Right lobe of liver (tissue), 4 donors: ENCODE measurements around the gene SPDYE1.

ENCODE experiments used
- POLR2A ChIP-seq: fragments of 450-650 bp; IDR thresholded peaks from one replicate; pipeline ENCODE4 v1.6.1; 2017; ENCODE audit warnings: antibody characterized with exemption, mild to moderate bottlenecking
- TF ChIP-seq, protein P1 (sequence below), 4 donors: fragments of 200-600 bp in 3 of 4; fragments of 450-650 bp in 1 of 4; IDR thresholded peaks; one replicate each; pipeline versions ENCODE4 v1.5.1 to v1.8.0; 2016 to 2022; ENCODE audit warnings: antibody characterized with exemption in 4 of 4, mild to moderate bottlenecking in 2 of 4
- donor health status: DM: no; HTN: no; CAD: no.
- donor health status: DM: no; HTN: no; CAD: no.
- donor health status: DM: no; HTN: yes; CAD: no.

DNA sequence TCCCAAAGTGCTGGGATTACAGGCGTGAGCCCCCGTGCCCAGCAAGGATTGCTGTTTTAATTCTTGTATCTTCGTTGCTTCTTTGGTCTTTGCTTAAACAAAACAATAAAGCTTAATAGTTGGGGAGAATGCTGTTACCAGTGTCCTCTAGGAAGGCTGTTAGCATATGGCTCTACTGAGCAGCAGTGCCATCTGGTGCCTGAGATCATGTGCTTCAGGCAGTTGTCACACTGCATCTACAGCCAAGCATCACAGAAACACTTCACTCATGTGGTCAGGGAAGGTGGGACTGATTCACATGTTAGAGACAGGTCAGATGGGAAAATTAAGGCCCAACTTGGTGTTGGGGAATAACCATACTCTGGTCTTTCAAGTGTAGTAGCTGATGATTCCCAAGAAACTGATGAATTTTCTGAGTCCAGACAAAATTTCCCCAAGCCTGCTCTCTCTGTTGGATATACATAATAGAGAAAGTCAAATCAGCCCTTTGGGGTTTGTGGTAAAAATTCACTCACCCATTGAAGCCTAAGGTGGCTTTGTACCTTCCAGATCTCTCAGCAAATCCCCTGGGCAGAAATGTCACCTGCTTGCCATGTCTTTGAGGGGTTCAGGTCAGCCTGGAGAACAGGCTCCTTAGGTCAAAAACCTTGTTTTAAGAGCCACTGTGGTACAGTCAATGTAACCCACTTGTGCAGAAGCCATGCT, 43.0 kb upstream of the SPDYE1 start:
- TF ChIP-seq, protein P1, sequence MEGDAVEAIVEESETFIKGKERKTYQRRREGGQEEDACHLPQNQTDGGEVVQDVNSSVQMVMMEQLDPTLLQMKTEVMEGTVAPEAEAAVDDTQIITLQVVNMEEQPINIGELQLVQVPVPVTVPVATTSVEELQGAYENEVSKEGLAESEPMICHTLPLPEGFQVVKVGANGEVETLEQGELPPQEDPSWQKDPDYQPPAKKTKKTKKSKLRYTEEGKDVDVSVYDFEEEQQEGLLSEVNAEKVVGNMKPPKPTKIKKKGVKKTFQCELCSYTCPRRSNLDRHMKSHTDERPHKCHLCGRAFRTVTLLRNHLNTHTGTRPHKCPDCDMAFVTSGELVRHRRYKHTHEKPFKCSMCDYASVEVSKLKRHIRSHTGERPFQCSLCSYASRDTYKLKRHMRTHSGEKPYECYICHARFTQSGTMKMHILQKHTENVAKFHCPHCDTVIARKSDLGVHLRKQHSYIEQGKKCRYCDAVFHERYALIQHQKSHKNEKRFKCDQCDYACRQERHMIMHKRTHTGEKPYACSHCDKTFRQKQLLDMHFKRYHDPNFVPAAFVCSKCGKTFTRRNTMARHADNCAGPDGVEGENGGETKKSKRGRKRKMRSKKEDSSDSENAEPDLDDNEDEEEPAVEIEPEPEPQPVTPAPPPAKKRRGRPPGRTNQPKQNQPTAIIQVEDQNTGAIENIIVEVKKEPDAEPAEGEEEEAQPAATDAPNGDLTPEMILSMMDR (IDR thresholded peaks at IDR 0.05): peak; percentile 37 to 61 (median 44)
- TF ChIP-seq POLR2A: no peak
